Left ventricle myocardium inferior (tissue), 1 donor: ENCODE measurements around the gene HOXC13. TPM values are rescaled to one million over a fixed set of nuclear protein-coding genes. Genes with fewer than 3 reads are reported as not detected.

Source experiments
- DNase-seq: peaks from one replicate; pipeline ENCODE4 v3.0.0-alpha.2; 2020
- H3K27ac ChIP-seq: fragments of 200-600 bp; replicated peaks from 2 replicates; pipeline ENCODE4 v1.8.0; 2021
- H3K27me3 ChIP-seq: fragments of 200-600 bp; 2 replicates; pipeline ENCODE4 v1.8.0; 2021; ENCODE audit warnings: low read depth
- H3K36me3 ChIP-seq: fragments of 200-600 bp; 2 replicates; pipeline ENCODE4 v1.8.0; 2021
- H3K4me1 ChIP-seq: fragments of 200-600 bp; 2 replicates; pipeline ENCODE4 v1.8.0; 2021
- H3K4me3 ChIP-seq: fragments of 200-600 bp; 2 replicates; pipeline ENCODE4 v1.8.0; 2021; ENCODE audit warnings: mild to moderate bottlenecking, moderate library complexity
- H3K9me3 ChIP-seq: fragments of 200-600 bp; replicated peaks from 2 replicates; pipeline ENCODE4 v1.8.0; 2021
- intact Hi-C: fragments of 100-400 bp; cut with micrococcal nuclease; formaldehyde crosslinking; loops from one replicate; pipeline ENCODE4 v1.11.0; 2022
- total RNA-seq: library from RNA; stranded (reverse); fragmentation: NEBNext Ultra II Directional; extraction: Animal tissue kit (Norgen Biotek cat#: 25700); gene quantifications from one replicate; pipeline ENCODE4 v1.2.1, GENCODE V29; 2021
- TF ChIP-seq, protein P1 (sequence below): fragments of 200-600 bp; IDR thresholded peaks from 2 replicates; pipeline ENCODE4 v1.8.0; 2021; ENCODE audit warnings: antibody characterized with exemption, mild to moderate bottlenecking, borderline replicate concordance
- donor health status: DM: no; HTN: yes; CAD: no; lungs with severe emphysema.

Gene HOXC13
- total RNA-seq, 1 donor from 2014 or later = not detected

- TF ChIP-seq, protein P1, sequence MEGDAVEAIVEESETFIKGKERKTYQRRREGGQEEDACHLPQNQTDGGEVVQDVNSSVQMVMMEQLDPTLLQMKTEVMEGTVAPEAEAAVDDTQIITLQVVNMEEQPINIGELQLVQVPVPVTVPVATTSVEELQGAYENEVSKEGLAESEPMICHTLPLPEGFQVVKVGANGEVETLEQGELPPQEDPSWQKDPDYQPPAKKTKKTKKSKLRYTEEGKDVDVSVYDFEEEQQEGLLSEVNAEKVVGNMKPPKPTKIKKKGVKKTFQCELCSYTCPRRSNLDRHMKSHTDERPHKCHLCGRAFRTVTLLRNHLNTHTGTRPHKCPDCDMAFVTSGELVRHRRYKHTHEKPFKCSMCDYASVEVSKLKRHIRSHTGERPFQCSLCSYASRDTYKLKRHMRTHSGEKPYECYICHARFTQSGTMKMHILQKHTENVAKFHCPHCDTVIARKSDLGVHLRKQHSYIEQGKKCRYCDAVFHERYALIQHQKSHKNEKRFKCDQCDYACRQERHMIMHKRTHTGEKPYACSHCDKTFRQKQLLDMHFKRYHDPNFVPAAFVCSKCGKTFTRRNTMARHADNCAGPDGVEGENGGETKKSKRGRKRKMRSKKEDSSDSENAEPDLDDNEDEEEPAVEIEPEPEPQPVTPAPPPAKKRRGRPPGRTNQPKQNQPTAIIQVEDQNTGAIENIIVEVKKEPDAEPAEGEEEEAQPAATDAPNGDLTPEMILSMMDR = no peak
- H3K27ac ChIP-seq = no peak overlapping the region
- intact Hi-C loops = no loop called here
- H3K27me3 ChIP-seq = peaks cover 100% of the 10 kb centered on the region
- peaks cover 18% of the 10 kb centered on the region for H3K4me1 ChIP-seq
- H3K36me3 ChIP-seq = no peaks in the 10 kb centered on the region
- H3K4me3 ChIP-seq = no peak overlapping the region
- H3K9me3 ChIP-seq = no peaks in the 10 kb centered on the region
- DNase-seq = no peak
These were observed 44.3 kb downstream of the HOXC13 start for GRCh38 chr12:53982648-53983567.

DNA sequence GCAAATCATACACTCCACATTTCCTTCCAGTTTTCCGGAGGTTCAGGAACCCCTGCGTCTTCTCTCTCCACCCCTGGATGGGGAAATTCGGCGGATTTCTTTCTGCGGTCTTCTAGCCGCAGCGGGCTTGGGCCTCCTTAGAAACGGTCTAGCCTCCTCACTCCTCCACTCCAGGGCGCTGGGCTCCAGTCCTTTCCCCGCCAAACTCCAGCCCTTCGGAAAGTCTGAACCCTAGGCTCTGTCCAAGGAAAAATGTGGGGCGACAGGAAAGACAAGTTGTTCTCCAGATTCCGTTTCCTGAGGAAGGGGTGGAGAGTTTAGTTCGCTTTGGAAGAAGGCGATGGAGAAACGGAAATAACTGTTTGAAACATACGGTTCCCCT, 44.9 kb downstream of the HOXC13 start:
- intact Hi-C loops = no loop called here
- TF ChIP-seq, protein P1 = no peak
- Histone ChIP-seq H3K4me1 (peaks cover 18% of the 10 kb centered on the region), H3K9me3 (no peaks in the 10 kb centered on the region), H3K4me3 (no peak overlapping the region), H3K27ac (no peak overlapping the region), H3K36me3 (no peaks in the 10 kb centered on the region), H3K27me3 (peaks cover 100% of the 10 kb centered on the region)
- no peak for DNase-seq

- Histone ChIP-seq H3K27me3 (peaks cover 100% of the 10 kb centered on the region), H3K9me3 (no peaks in the 10 kb centered on the region), H3K27ac (no peak overlapping the region), H3K4me1 (peaks cover 21% of the 10 kb centered on the region), H3K36me3 (no peaks in the 10 kb centered on the region), H3K4me3 (no peak overlapping the region)
- DNase-seq = no peak
- intact Hi-C loops = no loop called here
- TF ChIP-seq, protein P1 = no peak
These were observed 45.4 kb downstream of the HOXC13 start for GRCh38 chr12:53983950-53984572.

- Histone ChIP-seq H3K36me3 (no peaks in the 10 kb centered on the region), H3K9me3 (no peaks in the 10 kb centered on the region), H3K27ac (no peak within 1 kb of the TSS), H3K4me1 (peaks cover 25% of the 10 kb centered on the region), H3K27me3 (peaks cover 100% of the 10 kb centered on the region), H3K4me3 (peak within 1 kb of the TSS; percentile 36)
- TF ChIP-seq, protein P1 = peak; percentile 50
- DNase-seq = peak; percentile 59
- intact Hi-C loops = no loop called here
These were observed 46.5 kb downstream of the HOXC13 start, which contains the start of gene HOXC10 for GRCh38 chr12:53984901-53985691. TSS of gene HOXC10 (plus strand) at chr12:53985146. CDS start at chr12:53985260, 114 bp downstream.

GRCh38 chr12:53985692-53985993, 47.0 kb downstream of the HOXC13 start:
- DNase-seq = no peak
- Histone ChIP-seq H3K27me3 (peaks cover 100% of the 10 kb centered on the region), H3K9me3 (no peaks in the 10 kb centered on the region), H3K4me1 (peaks cover 25% of the 10 kb centered on the region), H3K4me3 (peak overlapping the region; percentile 36), H3K27ac (no peak overlapping the region), H3K36me3 (no peaks in the 10 kb centered on the region)
- intact Hi-C loops = no loop called here
- TF ChIP-seq, protein P1 = no peak
